Stimulated activated naive CD8-positive, alpha-beta T cell treated with anti-CD3 and anti-CD28 coated beads, Interleukin-15, Interleukin-2, amounts not matched to agents 100 ng/mL and 50 ng/mL, for 24 hours (primary cell): ENCODE data around the gene RBMY1E.
"Not testable (repeated sequence)": the region's sequence is repeated elsewhere in the genome, so short reads cannot be mapped to it uniquely, and the experiment has no call there.

Experiments used
- H3K27ac Mint-ChIP-seq: one replicate; pipeline ENCODE4 v1.8.0; 2021; ENCODE audit warnings: mild to moderate bottlenecking, mixed read lengths
- H3K27me3 Mint-ChIP-seq: one replicate; pipeline ENCODE4 v1.8.0; 2021; ENCODE audit warnings: mixed read lengths
- H3K36me3 Mint-ChIP-seq: one replicate; pipeline ENCODE4 v1.8.0; 2021; ENCODE audit warnings: low read depth, mixed read lengths
- H3K4me1 Mint-ChIP-seq: one replicate; pipeline ENCODE4 v1.8.0; 2021; ENCODE audit warnings: low read depth, mixed read lengths
- H3K4me3 Mint-ChIP-seq: one replicate; pipeline ENCODE4 v1.8.0; 2021; ENCODE audit warnings: mild to moderate bottlenecking, mixed read lengths
- H3K9me3 Mint-ChIP-seq: one replicate; pipeline ENCODE4 v1.8.0; 2021; ENCODE audit warnings: mixed read lengths

RBMY1E gene

DNA sequence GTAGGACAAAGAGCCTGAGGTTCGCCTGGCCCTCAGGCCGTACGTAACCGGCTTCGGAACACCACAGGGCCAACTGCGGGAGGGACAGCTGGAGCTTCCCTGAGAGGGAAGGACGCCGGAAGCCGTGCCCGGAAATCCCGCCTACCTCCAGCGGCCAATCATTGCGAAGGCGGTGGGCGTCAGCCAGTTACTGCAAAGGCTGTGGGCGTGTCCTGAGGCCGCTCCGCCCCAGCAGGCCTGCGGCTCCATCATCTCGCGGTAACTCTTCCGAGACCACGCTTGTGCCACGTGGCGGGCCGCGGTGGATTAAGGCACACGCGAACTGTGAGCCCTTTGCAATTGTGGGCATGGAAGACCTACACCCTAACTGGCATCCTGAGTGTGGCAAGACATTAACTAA is at the start of gene RBMY1E:
TSS of gene RBMY1E (minus strand) at position 101 of the 400 bp plus-strand sequence. CDS start 1,978 bp downstream, outside the sequence.
- H3K36me3 Mint-ChIP-seq, H3K27ac Mint-ChIP-seq, H3K4me1 Mint-ChIP-seq, H3K4me3 Mint-ChIP-seq, H3K9me3 Mint-ChIP-seq, H3K27me3 Mint-ChIP-seq: not testable (repeated sequence)

DNA sequence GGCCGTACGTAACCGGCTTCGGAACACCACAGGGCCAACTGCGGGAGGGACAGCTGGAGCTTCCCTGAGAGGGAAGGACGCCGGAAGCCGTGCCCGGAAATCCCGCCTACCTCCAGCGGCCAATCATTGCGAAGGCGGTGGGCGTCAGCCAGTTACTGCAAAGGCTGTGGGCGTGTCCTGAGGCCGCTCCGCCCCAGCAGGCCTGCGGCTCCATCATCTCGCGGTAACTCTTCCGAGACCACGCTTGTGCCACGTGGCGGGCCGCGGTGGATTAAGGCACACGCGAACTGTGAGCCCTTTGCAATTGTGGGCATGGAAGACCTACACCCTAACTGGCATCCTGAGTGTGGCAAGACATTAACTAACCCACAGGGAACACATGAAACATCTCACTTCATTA is 23.4 kb downstream of the RBMY1E start, which contains the start of gene RBMY1D:
TSS of gene RBMY1D (minus strand) at position 101 of the 400 bp plus-strand sequence. CDS start 2,013 bp downstream, outside the sequence.
- H3K4me1 Mint-ChIP-seq, H3K9me3 Mint-ChIP-seq, H3K36me3 Mint-ChIP-seq, H3K27ac Mint-ChIP-seq, H3K27me3 Mint-ChIP-seq, H3K4me3 Mint-ChIP-seq: not testable (repeated sequence)

DNA sequence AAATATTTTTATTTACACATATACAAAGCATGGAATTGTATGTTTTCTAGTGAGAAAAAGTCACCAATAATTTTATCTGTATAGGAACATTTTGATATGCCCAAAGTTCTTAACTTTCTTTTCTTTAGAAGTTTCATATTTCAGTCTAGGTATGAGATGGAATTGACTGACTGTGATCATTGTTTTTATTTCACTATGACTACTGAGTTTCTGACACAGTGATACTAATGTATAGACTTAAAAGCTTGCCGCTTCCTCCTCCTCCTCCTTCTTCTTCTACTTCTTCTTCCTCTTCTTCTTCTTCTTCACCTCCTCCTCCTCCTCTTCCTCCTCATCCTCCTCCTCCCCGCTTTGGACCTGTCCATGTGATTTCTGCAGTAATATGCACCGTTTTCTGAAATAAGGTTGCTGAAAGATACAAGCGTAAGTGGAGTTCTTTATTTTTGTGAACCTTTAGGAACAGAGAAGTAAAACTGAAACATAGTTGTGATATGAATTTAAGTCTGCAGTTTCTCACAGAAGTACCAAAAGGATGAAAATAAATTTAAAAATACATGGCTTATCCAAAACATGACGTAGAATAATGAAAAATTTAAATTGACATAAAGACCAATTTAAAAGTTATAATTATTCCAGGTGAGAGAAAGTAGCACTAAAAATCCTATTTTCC is 48.3 kb downstream of the RBMY1E start:
- not testable (repeated sequence) for H3K27ac Mint-ChIP-seq, H3K4me3 Mint-ChIP-seq, H3K36me3 Mint-ChIP-seq, H3K4me1 Mint-ChIP-seq, H3K9me3 Mint-ChIP-seq, H3K27me3 Mint-ChIP-seq
